Endothelial cell of umbilical vein (primary cell): Measurements from ENCODE around the gene PAGE2B. TPM values are rescaled to one million over a fixed set of nuclear protein-coding genes. Genes with fewer than 3 reads are reported as not detected.

Experiments used
- BruUV-seq: library from RNA; stranded (reverse); fragments of 400-500 nt; replicated peaks from 2 replicates; lab custom pipeline; 2021; lab: Mats Ljungman, UMichigan
- CTCF ChIA-PET: fragments of 300-600, 350-600 bp; sonication (Branson Sonifier 250); formaldehyde crosslinking; loops from one replicate; lab custom pipeline; 2021; ENCODE audit warnings: antibody characterized with exemption, inconsistent platforms; lab: Charles Lee
- POLR2A ChIA-PET: fragments of 300-600, 350-600 bp; sonication (Branson Sonifier 250); formaldehyde crosslinking; loops from one replicate; lab custom pipeline; 2021; ENCODE audit warnings: antibody characterized with exemption, inconsistent platforms; lab: Charles Lee
- DNase-seq: peaks from one replicate; pipeline ENCODE4 v3.0.0-alpha.2; 2011; ENCODE audit warnings: low read depth, low spot score
- FAIRE-seq: peaks from 2 replicates; lab custom pipeline; 2011; peaks lifted over from hg19 to GRCh38; lab: Jason Lieb, UNC
- H2AFZ ChIP-seq: 2 replicates; pipeline ENCODE4 v1.6.0; 2012; ENCODE audit warnings: low read depth, low read length, control low read depth, inconsistent platforms
- H3K27ac ChIP-seq: 2 replicates; pipeline ENCODE4 v1.5.1; 2011; ENCODE audit warnings: low read depth, mild to moderate bottlenecking, control low read depth, low read length, moderate library complexity; ENCODE audit not compliant: insufficient read depth
- H3K27me3 ChIP-seq, 2 experiments: 2 replicates each; pipeline versions ENCODE4 v1.6.0 to v1.6.1; 2011; ENCODE audit warnings: low read length in 2 of 2, mixed read lengths in 1 of 2; ENCODE audit not compliant: control insufficient read depth in 2 of 2, insufficient read depth in 2 of 2
- H3K36me3 ChIP-seq, 2 experiments: 2 replicates in 1 of 2; 3 replicates in 1 of 2; pipeline ENCODE4 v1.5.1; 2011; ENCODE audit warnings: low read length in 2 of 2, mild to moderate bottlenecking in 1 of 2, moderate library complexity in 1 of 2; ENCODE audit not compliant: control insufficient read depth in 2 of 2, insufficient read depth in 2 of 2; ENCODE audit errors: extremely low read depth in 1 of 2
- H3K4me1 ChIP-seq: 3 replicates; pipeline ENCODE4 v1.5.1; 2011; ENCODE audit warnings: mild to moderate bottlenecking, low read length; ENCODE audit not compliant: control insufficient read depth, insufficient read depth; ENCODE audit errors: extremely low read depth
- H3K4me2 ChIP-seq: 2 replicates; pipeline ENCODE4 v1.6.1; 2011; ENCODE audit warnings: low read length, control low read depth, mixed read lengths; ENCODE audit not compliant: insufficient read depth
- H3K4me3 ChIP-seq, 3 experiments: fragments of 200-600 bp in 1 of 3; sonication (generic), shearing (Covaris generic) in 1 of 3; replicated peaks in 1 of 3; 2 replicates each; pipeline ENCODE4 v1.5.1; 2011 to 2016; ENCODE audit warnings: control low read depth in 3 of 3, low read length in 3 of 3, mild to moderate bottlenecking in 2 of 3, inconsistent platforms in 1 of 3, low read depth in 1 of 3, moderate library complexity in 1 of 3; ENCODE audit not compliant: insufficient read depth in 1 of 3
- H3K79me2 ChIP-seq: 2 replicates; pipeline ENCODE4 v1.6.0; 2012; ENCODE audit warnings: low read length, inconsistent platforms; ENCODE audit not compliant: control insufficient read depth, insufficient read depth
- H3K9ac ChIP-seq: replicated peaks from 2 replicates; pipeline ENCODE3; 2011; ENCODE audit warnings: low read length, control low read depth; ENCODE audit not compliant: insufficient read depth; ENCODE audit errors: extremely low read depth
- H3K9me1 ChIP-seq: replicated peaks from 3 replicates; pipeline ENCODE4 v1.6.0; 2011; ENCODE audit warnings: mild to moderate bottlenecking, low read length; ENCODE audit not compliant: control insufficient read depth, insufficient read depth; ENCODE audit errors: extremely low read depth
- H3K9me3 ChIP-seq: replicated peaks from 2 replicates; pipeline ENCODE4 v1.5.1; 2012; ENCODE audit warnings: low read length, inconsistent platforms; ENCODE audit not compliant: control insufficient read depth, insufficient read depth
- H4K20me1 ChIP-seq: replicated peaks from 2 replicates; pipeline ENCODE3; 2011; ENCODE audit warnings: mild to moderate bottlenecking, low read length; ENCODE audit not compliant: control insufficient read depth, insufficient read depth; ENCODE audit errors: extremely low read depth
- EZH2 ChIP-seq: IDR thresholded peaks from 2 replicates; pipeline ENCODE4 v1.6.1; 2012; ENCODE audit warnings: borderline replicate concordance, low read depth, mild to moderate bottlenecking, moderate library complexity, low read length, inconsistent platforms; ENCODE audit not compliant: severe bottlenecking
- GATA2 ChIP-seq: IDR thresholded peaks from 2 replicates; pipeline ENCODE4 v1.7.0; 2011; ENCODE audit warnings: low read depth, mild to moderate bottlenecking, moderate library complexity, mixed read lengths, low read length; ENCODE audit not compliant: insufficient read length, insufficient read depth
- JUN ChIP-seq: IDR thresholded peaks from 2 replicates; pipeline ENCODE4 v1.6.1; 2011; ENCODE audit warnings: borderline replicate concordance, low read depth; ENCODE audit not compliant: insufficient read length, insufficient read depth
- MYC ChIP-seq: IDR thresholded peaks from one replicate; pipeline ENCODE4 v1.6.1; 2011; ENCODE audit warnings: mild to moderate bottlenecking, low read depth, low read length
- POLR2A ChIP-seq: IDR thresholded peaks from 2 replicates; pipeline ENCODE4 v1.6.1; 2012; ENCODE audit warnings: low read depth, mild to moderate bottlenecking, control low read depth, low read length
- POLR2AphosphoS5 ChIP-seq: IDR thresholded peaks from 2 replicates; pipeline ENCODE4 v1.6.1; 2012; ENCODE audit warnings: low read depth, mild to moderate bottlenecking, control low read depth, low read length, moderate library complexity; ENCODE audit not compliant: insufficient read depth
- dilution Hi-C: fragments of 300-500 bp; cut with MboI; formaldehyde crosslinking; loops from one replicate; pipeline ENCODE4 v1.15.0; 2019; ENCODE audit warnings: low sequenced_read_pairs; ENCODE audit not compliant: extremely low pct_ligation_motif_present
- intact Hi-C: fragments of 100-400 bp; cut with micrococcal nuclease; formaldehyde crosslinking; loops from one replicate; pipeline ENCODE4 v1.10.0; 2022
- polyA plus RNA-seq, 4 experiments: library from polyadenylated mRNA; depleted of rRNA in 3 of 4; stranded (reverse) in 3 of 4; unstranded in 1 of 4; fragments of >200 nt; gene quantifications; 2 replicates each; pipeline versions ENCODE4 v1.2.1 to v1.2.3, GENCODE V29; 2011 to 2012; ENCODE audit warnings: missing spikeins in 1 of 4
- total RNA-seq: library from RNA; stranded (reverse); gene quantifications from 2 replicates; pipeline ENCODE4 v1.2.3, GENCODE V29; 2021
- TF ChIP-seq, protein P1 (sequence below): IDR thresholded peaks from 2 replicates; pipeline ENCODE4 v1.6.1; 2011; ENCODE audit not compliant: insufficient read depth, insufficient read length
- TF ChIP-seq, protein P2 (sequence below), 2 donors: IDR thresholded peaks; 1 replicate in 1 of 2; 2 replicates in 1 of 2; pipeline ENCODE4 v1.5.1; 2011; ENCODE audit warnings: low read length in 2 of 2, mild to moderate bottlenecking in 2 of 2, moderate library complexity in 2 of 2, control low read depth in 1 of 2, inconsistent platforms in 1 of 2, low read depth in 1 of 2; ENCODE audit not compliant: insufficient read depth in 1 of 2; ENCODE audit errors: extremely low read depth in 1 of 2

Gene PAGE2B
- total and polyA plus RNA-seq, 2 donors (not counting 3 experiments of a cell fraction or from before 2014, with no cell fraction given): not detected

GRCh38 chrX:55072286-55072685 lies 2.5 kb upstream of the PAGE2B start:
- Histone ChIP-seq H3K4me2 (no peak overlapping the region), H4K20me1 (no peaks in the 10 kb centered on the region), H3K36me3 (no peaks in the 10 kb centered on the region), H3K9me1 (no peaks in the 10 kb centered on the region), H3K4me1 (no peaks in the 10 kb centered on the region), H3K79me2 (no peaks in the 10 kb centered on the region), H3K27me3 (no peaks in the 10 kb centered on the region), H3K9ac (no peak overlapping the region), H3K9me3 (no peaks in the 10 kb centered on the region), H3K27ac (no peak overlapping the region), H2AFZ (no peak overlapping the region), H3K4me3 (no peak overlapping the region)
- DNase-seq (no peak), FAIRE-seq (no peak)
- dilution Hi-C loops: no loop called here
- CTCF ChIA-PET: no interaction called here
- BruUV-seq: no TSS peak
- intact Hi-C loops: no loop called here
- POLR2A ChIA-PET: no interaction called here
- TF ChIP-seq GATA2: no peak
- TF ChIP-seq POLR2AphosphoS5: no peak
- TF ChIP-seq POLR2A: no peak
- no peak for TF ChIP-seq EZH2
- TF ChIP-seq, protein P1, sequence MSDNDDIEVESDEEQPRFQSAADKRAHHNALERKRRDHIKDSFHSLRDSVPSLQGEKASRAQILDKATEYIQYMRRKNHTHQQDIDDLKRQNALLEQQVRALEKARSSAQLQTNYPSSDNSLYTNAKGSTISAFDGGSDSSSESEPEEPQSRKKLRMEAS: no peak
- no peak for TF ChIP-seq MYC
- TF ChIP-seq JUN: no peak
- TF ChIP-seq, protein P2, sequence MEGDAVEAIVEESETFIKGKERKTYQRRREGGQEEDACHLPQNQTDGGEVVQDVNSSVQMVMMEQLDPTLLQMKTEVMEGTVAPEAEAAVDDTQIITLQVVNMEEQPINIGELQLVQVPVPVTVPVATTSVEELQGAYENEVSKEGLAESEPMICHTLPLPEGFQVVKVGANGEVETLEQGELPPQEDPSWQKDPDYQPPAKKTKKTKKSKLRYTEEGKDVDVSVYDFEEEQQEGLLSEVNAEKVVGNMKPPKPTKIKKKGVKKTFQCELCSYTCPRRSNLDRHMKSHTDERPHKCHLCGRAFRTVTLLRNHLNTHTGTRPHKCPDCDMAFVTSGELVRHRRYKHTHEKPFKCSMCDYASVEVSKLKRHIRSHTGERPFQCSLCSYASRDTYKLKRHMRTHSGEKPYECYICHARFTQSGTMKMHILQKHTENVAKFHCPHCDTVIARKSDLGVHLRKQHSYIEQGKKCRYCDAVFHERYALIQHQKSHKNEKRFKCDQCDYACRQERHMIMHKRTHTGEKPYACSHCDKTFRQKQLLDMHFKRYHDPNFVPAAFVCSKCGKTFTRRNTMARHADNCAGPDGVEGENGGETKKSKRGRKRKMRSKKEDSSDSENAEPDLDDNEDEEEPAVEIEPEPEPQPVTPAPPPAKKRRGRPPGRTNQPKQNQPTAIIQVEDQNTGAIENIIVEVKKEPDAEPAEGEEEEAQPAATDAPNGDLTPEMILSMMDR (IDR thresholded peaks at IDR 0.05; ENCODE audit: extremely low read depth in 1 of 2, insufficient read depth in 1 of 2, low read depth in 1 of 2, low read length in 2 of 2): no peak
